CD4-positive, alpha-beta memory T cell (primary cell): ENCODE results near the gene NDUFAF2. TPM values are rescaled to one million over a fixed set of nuclear protein-coding genes. Genes with fewer than 3 reads are reported as not detected.

ENCODE experiments used
- CTCF ChIA-PET: fragments of 350-600 bp; sonication (Branson Sonifier 250); formaldehyde crosslinking; loops from one replicate; lab custom pipeline; 2021; ENCODE audit warnings: inconsistent platforms; ENCODE audit not compliant: partially characterized antibody; lab: Charles Lee
- POLR2A ChIA-PET: fragments of 350-600 bp; sonication (Branson Sonifier 250); formaldehyde crosslinking; loops from one replicate; lab custom pipeline; 2021; ENCODE audit not compliant: partially characterized antibody; lab: Charles Lee
- DNase-seq, 5 donors: peaks; one replicate each; pipeline versions ENCODE4 v3.0.0 to v3.0.0-alpha.2; 2020 to 2022; ENCODE audit warnings: mixed read lengths in 1 of 5
- H3K27ac ChIP-seq: one replicate; pipeline ENCODE4 v1.7.0; 2013; ENCODE audit warnings: low read depth, low read length
- H3K27me3 ChIP-seq: 2 replicates; pipeline ENCODE4 v1.7.0; 2013; ENCODE audit warnings: mild to moderate bottlenecking, low read length, moderate library complexity; ENCODE audit not compliant: insufficient read depth
- H3K36me3 ChIP-seq: 2 replicates; pipeline ENCODE4 v1.7.0; 2013; ENCODE audit warnings: mild to moderate bottlenecking, low read length, moderate library complexity; ENCODE audit not compliant: insufficient read depth
- H3K4me1 ChIP-seq: 2 replicates; pipeline ENCODE4 v1.7.0; 2013; ENCODE audit warnings: mild to moderate bottlenecking, low read length, moderate library complexity; ENCODE audit not compliant: insufficient read depth
- H3K4me3 ChIP-seq, 2 donors: one replicate each; pipeline ENCODE4 v1.7.0; 2013; ENCODE audit warnings: low read length in 2 of 2, mild to moderate bottlenecking in 1 of 2
- H3K9me3 ChIP-seq, 2 donors: one replicate each; pipeline ENCODE4 v1.7.0; 2013; ENCODE audit warnings: low read length in 2 of 2, control low read depth in 1 of 2; ENCODE audit not compliant: control insufficient read depth in 1 of 2
- H3K27ac Mint-ChIP-seq, 7 donors: one replicate each; pipeline ENCODE4 v1.8.0; 2020 to 2021; ENCODE audit warnings: mixed read lengths in 7 of 7, mild to moderate bottlenecking in 6 of 7, inconsistent platforms in 3 of 7, moderate library complexity in 3 of 7
- H3K27me3 Mint-ChIP-seq, 2 donors: one replicate each; pipeline ENCODE4 v1.8.0; 2020 to 2021; ENCODE audit warnings: mixed read lengths in 2 of 2
- H3K36me3 Mint-ChIP-seq, 2 donors: one replicate each; pipeline ENCODE4 v1.8.0; 2020 to 2021; ENCODE audit warnings: mixed read lengths in 2 of 2, inconsistent platforms in 1 of 2, mild to moderate bottlenecking in 1 of 2
- H3K4me1 Mint-ChIP-seq, 4 donors: one replicate each; pipeline ENCODE4 v1.8.0; 2020 to 2021; ENCODE audit warnings: mixed read lengths in 4 of 4, mild to moderate bottlenecking in 1 of 4
- H3K4me3 Mint-ChIP-seq, 8 donors: one replicate each; pipeline ENCODE4 v1.8.0; 2020 to 2021; ENCODE audit warnings: mixed read lengths in 8 of 8, mild to moderate bottlenecking in 7 of 8, moderate library complexity in 6 of 8, inconsistent platforms in 3 of 8
- H3K9me3 Mint-ChIP-seq, 8 donors: one replicate each; pipeline ENCODE4 v1.8.0; 2020 to 2021; ENCODE audit warnings: mixed read lengths in 8 of 8, mild to moderate bottlenecking in 5 of 8, inconsistent platforms in 3 of 8, moderate library complexity in 1 of 8
- intact Hi-C: fragments of 100-400 bp; cut with micrococcal nuclease; formaldehyde crosslinking; loops from one replicate; pipeline ENCODE4 v1.15.1; 2023
- polyA plus RNA-seq, 2 donors: library from polyadenylated mRNA; unstranded; fragments of 300-500 nt; fragmentation: Illumina TruSeq; gene quantifications; one replicate each; pipeline ENCODE4 v1.2.3, GENCODE V29; 2021
- total RNA-seq, 2 experiments: library from RNA; stranded (reverse); gene quantifications; one replicate each; pipeline ENCODE4 v1.2.3, GENCODE V29; 2021

The NDUFAF2 gene
- total and polyA plus RNA-seq, 4 experiments from 2014 or later = 14.7 to 44.9 (median 24.8) TPM

GRCh38 chr5:60989790-60990189, 44.8 kb downstream of the NDUFAF2 start:
- Mint-ChIP-seq H3K27me3 (no peaks in the 10 kb centered on the region), H3K4me1 (peaks cover 4 to 14% (median 5%) of the 10 kb centered on the region in 4 donors), H3K9me3 (peaks cover 8 to 71% (median 47%) of the 10 kb centered on the region in 8 donors), H3K36me3 (peaks cover 36 to 63% of the 10 kb centered on the region in 2 donors), H3K27ac (no peak overlapping the region), H3K4me3 (no peak overlapping the region)
- H3K27me3 ChIP-seq = no peaks in the 10 kb centered on the region
- ChIA-PET CTCF (no interaction called here), POLR2A (no interaction called here)
- peaks cover 0 to 5% of the 10 kb centered on the region in 2 donors for H3K9me3 ChIP-seq
- H3K4me1 ChIP-seq = no peaks in the 10 kb centered on the region
- intact Hi-C loops = no loop called here
- no peak overlapping the region for H3K4me3 ChIP-seq
- no peak overlapping the region for H3K27ac ChIP-seq
- no peak for DNase-seq
- H3K36me3 ChIP-seq = no peaks in the 10 kb centered on the region

GRCh38 chr5:60992871-60993270, 47.9 kb downstream of the NDUFAF2 start:
- H3K27ac Mint-ChIP-seq = no peak overlapping the region
- H3K4me1 Mint-ChIP-seq = peaks cover 4 to 20% (median 10%) of the 10 kb centered on the region in 4 donors
- Histone ChIP-seq H3K27me3 (no peaks in the 10 kb centered on the region), H3K36me3 (no peaks in the 10 kb centered on the region), H3K27ac (no peak overlapping the region), H3K4me3 (no peak overlapping the region), H3K4me1 (no peaks in the 10 kb centered on the region), H3K9me3 (peaks cover 0 to 5% of the 10 kb centered on the region in 2 donors)
- intact Hi-C loops = no loop called here
- no peaks in the 10 kb centered on the region for H3K27me3 Mint-ChIP-seq
- CTCF ChIA-PET = no interaction called here
- no peak overlapping the region for H3K4me3 Mint-ChIP-seq
- DNase-seq = no peak
- H3K9me3 Mint-ChIP-seq = peaks cover 5 to 46% (median 27%) of the 10 kb centered on the region in 8 donors
- H3K36me3 Mint-ChIP-seq = peaks cover 27 to 51% of the 10 kb centered on the region in 2 donors
- POLR2A ChIA-PET = no interaction called here

GRCh38 chr5:60993425-60993824, 48.4 kb downstream of the NDUFAF2 start:
- intact Hi-C loops = no loop called here
- Histone ChIP-seq H3K27ac (no peak overlapping the region), H3K9me3 (peaks cover 0 to 5% of the 10 kb centered on the region in 2 donors), H3K36me3 (no peaks in the 10 kb centered on the region), H3K27me3 (no peaks in the 10 kb centered on the region), H3K4me3 (no peak overlapping the region), H3K4me1 (no peaks in the 10 kb centered on the region)
- Mint-ChIP-seq H3K27ac (no peak overlapping the region), H3K36me3 (peaks cover 23 to 49% of the 10 kb centered on the region in 2 donors), H3K9me3 (peaks cover 5 to 43% (median 24%) of the 10 kb centered on the region in 8 donors), H3K4me3 (no peak overlapping the region), H3K4me1 (peaks cover 3 to 20% (median 10%) of the 10 kb centered on the region in 4 donors), H3K27me3 (no peaks in the 10 kb centered on the region)
- no peak for DNase-seq
- POLR2A ChIA-PET = no interaction called here
- CTCF ChIA-PET = no interaction called here

- Mint-ChIP-seq H3K27ac (no peak overlapping the region), H3K9me3 (peaks cover 5 to 37% (median 22%) of the 10 kb centered on the region in 8 donors), H3K36me3 (peaks cover 21 to 44% of the 10 kb centered on the region in 2 donors), H3K4me3 (no peak overlapping the region), H3K27me3 (no peaks in the 10 kb centered on the region), H3K4me1 (peaks cover 3 to 20% (median 11%) of the 10 kb centered on the region in 4 donors)
- no peak for DNase-seq
- Histone ChIP-seq H3K9me3 (peaks cover 0 to 5% of the 10 kb centered on the region in 2 donors), H3K4me1 (no peaks in the 10 kb centered on the region), H3K36me3 (no peaks in the 10 kb centered on the region), H3K27ac (no peak overlapping the region), H3K27me3 (no peaks in the 10 kb centered on the region), H3K4me3 (no peak overlapping the region)
- intact Hi-C loops = no loop called here
- ChIA-PET CTCF (no interaction called here), POLR2A (no interaction called here)
These were observed 49.0 kb downstream of the NDUFAF2 start for GRCh38 chr5:60993875-60994571.

- Mint-ChIP-seq H3K4me3 (no peak overlapping the region), H3K4me1 (peaks cover 3 to 20% (median 14%) of the 10 kb centered on the region in 4 donors), H3K36me3 (peaks cover 12 to 32% of the 10 kb centered on the region in 2 donors), H3K27ac (peak overlapping the region in 1 of 7 donors; percentile 10), H3K27me3 (no peaks in the 10 kb centered on the region), H3K9me3 (peaks cover 3 to 24% (median 10%) of the 10 kb centered on the region in 8 donors)
- H3K4me1 ChIP-seq = no peaks in the 10 kb centered on the region
- no peaks in the 10 kb centered on the region for H3K36me3 ChIP-seq
- ChIA-PET POLR2A (no interaction called here), CTCF (no interaction called here)
- H3K27me3 ChIP-seq = no peaks in the 10 kb centered on the region
- H3K4me3 ChIP-seq = no peak overlapping the region
- peaks cover 0 to 5% of the 10 kb centered on the region in 2 donors for H3K9me3 ChIP-seq
- intact Hi-C loops = no loop called here
- H3K27ac ChIP-seq = no peak overlapping the region
- DNase-seq = no peak
These were observed 51.4 kb downstream of the NDUFAF2 start for GRCh38 chr5:60996368-60996767.

- Histone ChIP-seq H3K36me3 (no peaks in the 10 kb centered on the region), H3K27ac (no peak overlapping the region), H3K4me3 (no peak overlapping the region), H3K4me1 (no peaks in the 10 kb centered on the region), H3K27me3 (no peaks in the 10 kb centered on the region), H3K9me3 (peaks cover 0 to 5% of the 10 kb centered on the region in 2 donors)
- CTCF ChIA-PET = no interaction called here
- Mint-ChIP-seq H3K36me3 (peaks cover 4 to 18% of the 10 kb centered on the region in 2 donors), H3K4me3 (no peak overlapping the region), H3K27me3 (no peaks in the 10 kb centered on the region), H3K9me3 (peaks cover 0 to 11% (median 3%) of the 10 kb centered on the region in 8 donors), H3K4me1 (peaks cover 7 to 19% (median 16%) of the 10 kb centered on the region in 4 donors), H3K27ac (no peak overlapping the region)
- intact Hi-C loops = no loop called here
- POLR2A ChIA-PET = no interaction called here
- DNase-seq = no peak
These were observed 52.7 kb downstream of the NDUFAF2 start for GRCh38 chr5:60997721-60998120.

- POLR2A ChIA-PET = no interaction called here
- Histone ChIP-seq H3K9me3 (no peaks in the 10 kb centered on the region), H3K36me3 (no peaks in the 10 kb centered on the region), H3K27me3 (no peaks in the 10 kb centered on the region), H3K27ac (no peak overlapping the region), H3K4me1 (no peaks in the 10 kb centered on the region), H3K4me3 (no peak overlapping the region)
- H3K36me3 Mint-ChIP-seq = peaks cover 1 to 3% of the 10 kb centered on the region in 2 donors
- peaks cover 3 to 8% (median 8%) of the 10 kb centered on the region in 4 donors for H3K4me1 Mint-ChIP-seq
- H3K27ac Mint-ChIP-seq = peak overlapping the region in 1 of 7 donors; percentile 36
- no peak for DNase-seq
- H3K27me3 Mint-ChIP-seq = no peaks in the 10 kb centered on the region
- intact Hi-C loops = no loop called here
- CTCF ChIA-PET = no interaction called here
- peaks cover 0 to 5% (median under 1%) of the 10 kb centered on the region in 8 donors for H3K9me3 Mint-ChIP-seq
- H3K4me3 Mint-ChIP-seq = no peak overlapping the region
These were observed 55.9 kb downstream of the NDUFAF2 start for GRCh38 chr5:61000887-61001286.
